Right lobe of liver (tissue), 6 donors: ENCODE measurements around the gene MAP3K12. TPM values are rescaled to one million over a fixed set of nuclear protein-coding genes. Genes with fewer than 3 reads are reported as not detected.
"Not testable (repeated sequence)": the region's sequence is repeated elsewhere in the genome, so short reads cannot be mapped to it uniquely, and the experiment has no call there.

Experiments
- ATAC-seq, 4 donors: fragments of 200-7000 bp; cut with Tn5 transposase; one replicate each; pipeline ENCODE4 v1.9.1; 2020; ENCODE audit warnings: mild to moderate bottlenecking in 4 of 4, moderate library complexity in 4 of 4
- DNase-seq, 3 donors: peaks; one replicate each; pipeline ENCODE4 v3.0.0-alpha.2; 2020
- H3K27ac ChIP-seq, 3 donors: fragments of 200-600 bp; one replicate each; pipeline ENCODE4 v1.8.0; 2022
- H3K27me3 ChIP-seq, 2 donors: fragments of 200-600 bp; one replicate each; pipeline ENCODE4 v1.8.0; 2022
- H3K36me3 ChIP-seq, 4 donors: fragments of 200-600 bp; sonication (generic) in 1 of 4; one replicate each; pipeline versions ENCODE4 v1.5.1 to v1.8.0; 2017 to 2022; ENCODE audit warnings: control low read depth in 1 of 4
- H3K4me1 ChIP-seq, 4 donors: fragments of 200-600 bp; sonication (generic) in 1 of 4; one replicate each; pipeline versions ENCODE4 v1.5.1 to v1.8.0; 2017 to 2022; ENCODE audit warnings: control low read depth in 1 of 4
- H3K4me3 ChIP-seq, 3 donors: fragments of 200-600 bp; one replicate each; pipeline ENCODE4 v1.8.0; 2022
- H3K9me3 ChIP-seq, 4 donors: fragments of 200-600 bp; sonication (generic) in 1 of 4; one replicate each; pipeline versions ENCODE4 v1.5.1 to v1.8.0; 2017 to 2022; ENCODE audit warnings: control low read depth in 1 of 4
- CTCF ChIP-seq, 4 donors: fragments of 200-600 bp in 3 of 4; fragments of 450-650 bp in 1 of 4; IDR thresholded peaks; one replicate each; pipeline versions ENCODE4 v1.5.1 to v1.8.0; 2016 to 2022; ENCODE audit warnings: antibody characterized with exemption in 4 of 4, mild to moderate bottlenecking in 2 of 4
- POLR2A ChIP-seq: fragments of 450-650 bp; IDR thresholded peaks from one replicate; pipeline ENCODE4 v1.6.1; 2017; ENCODE audit warnings: antibody characterized with exemption, mild to moderate bottlenecking
- WGBS: methylation state at CpG from one replicate; pipeline ENCODE4 v1.1.6; 2018; ENCODE audit warnings: low coverage, low lambda C conversion rate; ENCODE audit not compliant: insufficient coverage; ENCODE audit errors: missing lambda C conversion rate; 5-methylcytosine and 5-hydroxymethylcytosine counted together
- intact Hi-C, 2 donors: fragments of 100-400 bp; cut with DNase I; formaldehyde crosslinking; loops; one replicate each; pipeline versions ENCODE4 v1.11.2 to v1.14.1; 2022
- long read RNA-seq: library from polyadenylated mRNA; unstranded; transcript quantifications from one replicate; pipeline ENCODE4 v2.0.0, GENCODE V29; 2019
- total RNA-seq, 6 experiments: library from RNA; depleted of rRNA in 2 of 6; stranded (reverse); fragments of >200 nt in 2 of 6; fragmentation: NEBNext Ultra II Directional in 3 of 6; extraction: Animal tissue kit (Norgen Biotek cat#: 25700) in 3 of 6; gene quantifications; one replicate each; pipeline versions ENCODE4 v1.1.0 to v1.2.4, GENCODE V29; 2016 to 2023
- donor health status: DM: no; HTN: yes; CAD: no.
- donor health status: DM: no; HTN: no; CAD: no.
- donor health status: DM: no; HTN: no; CAD: no.
- donor health status: DM: no; HTN: yes; CAD: no.
- donor health status: DM: no; HTN: yes; CAD: no.

Gene MAP3K12
- total RNA-seq = 1 to 10 TPM in 4 of 6 experiments, under 1 TPM in 2; 0.68 to 2.9 (median 1.5) TPM
- long read RNA-seq, partial matches to known transcripts = 0 of 7 reads
- long read RNA-seq, other reads (novel, unspliced or antisense) = 7 of 7 reads

GRCh38 chr12:53499266-53500141, at the start of gene MAP3K12:
MAP3K12 (minus strand) TSS chr12:53499458; CDS start chr12:53487391, 12,067 bp downstream.
- no peaks in the 10 kb centered on the region for H3K36me3 ChIP-seq
- peaks cover 0 to 16% (median 9%) of the 10 kb centered on the region in 4 donors for H3K4me1 ChIP-seq
- intact Hi-C loops = loop anchor here in 1 of 2 donors (10.0 kb wide), 1 partner anchor 175 kb away; the partner anchor contains the start of gene AAAS
- ATAC-seq (no peak), DNase-seq (peak; percentile 29 to 68 (median 53))
- 0% methylated on average over 28 of the region's 51 CpGs for WGBS
- H3K9me3 ChIP-seq = no peaks in the 10 kb centered on the region
- H3K4me3 ChIP-seq = peak within 1 kb of the TSS; percentile 33 to 89 (median 88)
- H3K27ac ChIP-seq = peak within 1 kb of the TSS; percentile 91 to 99 (median 98)
- H3K27me3 ChIP-seq = no peaks in the 10 kb centered on the region
- TF ChIP-seq CTCF (IDR thresholded peaks at IDR 0.05) = no peak
- TF ChIP-seq POLR2A = no peak

GRCh38 chr12:53548354-53548753, 49.1 kb upstream of the MAP3K12 start:
- not testable (repeated sequence) for H3K4me3 ChIP-seq, H3K27me3 ChIP-seq, ATAC-seq, H3K27ac ChIP-seq, H3K9me3 ChIP-seq, DNase-seq
- Histone ChIP-seq H3K36me3 (peaks cover 0 to 29% (median 11%) of the 10 kb centered on the region in 4 donors), H3K4me1 (peaks cover 0 to 23% (median 3%) of the 10 kb centered on the region in 4 donors)
- intact Hi-C loops = loop anchor here in 1 of 2 donors (10.0 kb wide), 1 partner anchor 126 kb away; the partner anchor contains the start of gene ATP5MC2
- WGBS = 96% methylated on average over 6 of the region's 6 CpGs

GRCh38 chr12:53543539-53543938, 44.3 kb upstream of the MAP3K12 start:
- H3K4me1 ChIP-seq = peaks cover 0 to 34% (median 11%) of the 10 kb centered on the region in 4 donors
- peaks cover 0 to 23% (median 11%) of the 10 kb centered on the region in 4 donors for H3K36me3 ChIP-seq
- ATAC-seq = peak; percentile 81 to 93 (median 90)
- no peaks in the 10 kb centered on the region for H3K9me3 ChIP-seq
- 2% methylated on average over 5 of the region's 5 CpGs for WGBS
- peak in 2 of 3 donors; percentile 34 to 58 for DNase-seq
- no peak for TF ChIP-seq POLR2A
- peak; percentile 77 to 92 (median 82) for TF ChIP-seq CTCF (IDR thresholded peaks at IDR 0.05)
- H3K27ac ChIP-seq = peak overlapping the region in 2 of 3 donors; percentile 9 to 49
- intact Hi-C loops = loop anchor here in 1 of 2 donors (10.0 kb wide), 1 partner anchor 131 kb away; the partner anchor contains the start of gene ATP5MC2
- no peaks in the 10 kb centered on the region for H3K27me3 ChIP-seq
- no peak overlapping the region for H3K4me3 ChIP-seq

GRCh38 chr12:53539526-53539925, 40.3 kb upstream of the MAP3K12 start:
- DNase-seq (no peak), ATAC-seq (no peak)
- no peaks in the 10 kb centered on the region for H3K27me3 ChIP-seq
- H3K27ac ChIP-seq = no peak overlapping the region
- intact Hi-C loops = no loop called here
- H3K4me1 ChIP-seq = peaks cover 0 to 34% (median 15%) of the 10 kb centered on the region in 4 donors
- H3K9me3 ChIP-seq = no peaks in the 10 kb centered on the region
- TF ChIP-seq CTCF (IDR thresholded peaks at IDR 0.05) = no peak
- TF ChIP-seq POLR2A = no peak
- WGBS = 100% methylated on average over 3 of the region's 3 CpGs
- peaks cover 0 to 46% (median 30%) of the 10 kb centered on the region in 4 donors for H3K36me3 ChIP-seq
- H3K4me3 ChIP-seq = no peak overlapping the region
